Measurements from ENCODE around the gene LCP2.

DNA sequence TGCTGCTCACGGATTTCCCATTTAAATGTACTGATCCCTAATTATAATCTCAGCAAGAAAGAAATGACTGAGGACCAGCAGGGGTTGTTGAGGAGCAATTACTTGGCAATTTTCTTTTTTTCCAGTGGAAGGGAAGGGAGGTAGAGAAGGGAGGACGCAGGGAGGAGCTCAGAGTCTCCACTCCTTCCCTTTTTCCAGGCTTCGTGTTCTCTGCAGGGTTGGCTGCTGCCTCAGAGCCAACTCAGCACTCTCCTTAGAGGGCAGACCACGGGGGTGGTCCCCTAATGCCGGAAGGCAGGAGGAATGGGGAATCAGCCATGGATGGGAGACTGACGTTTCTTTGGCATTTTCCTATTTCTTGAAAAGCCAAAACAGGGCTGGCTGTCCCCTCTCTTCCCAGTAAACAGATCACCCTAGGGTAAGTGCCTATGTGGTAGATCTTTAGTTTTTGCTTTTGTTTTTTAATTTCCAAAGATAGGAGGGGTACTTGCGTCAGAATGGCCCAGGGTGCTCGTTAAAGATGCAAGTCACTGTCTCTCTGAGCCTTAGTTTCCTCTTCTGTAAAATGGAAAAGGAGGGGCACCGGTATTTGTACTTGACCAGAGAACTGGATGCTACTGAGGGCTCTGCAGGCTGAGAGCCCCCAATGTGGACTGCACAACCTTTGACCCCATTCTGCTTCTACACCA is 39.6 kb upstream of the LCP2 start:
- TF ChIP-seq CTCF (conservative IDR thresholded peaks at IDR 0.05) (no peak), EZH2 (IDR thresholded peaks at IDR 0.05; ENCODE audit: low read depth) (no peak)
